Body of pancreas (tissue), 4 donors: ENCODE measurements around the gene FREY1. TPM values are rescaled to one million over a fixed set of nuclear protein-coding genes. Genes with fewer than 3 reads are reported as not detected.
"Not testable (repeated sequence)": the region's sequence is repeated elsewhere in the genome, so short reads cannot be mapped to it uniquely, and the experiment has no call there.

ENCODE experiments used
- ATAC-seq: fragments of 150-250 bp; one replicate; pipeline ENCODE4 v1.9.1; 2016
- DNase-seq, 4 donors: peaks; one replicate each; pipeline ENCODE4 v3.0.0-alpha.2; 2019
- H3K27ac ChIP-seq, 4 donors: fragments of 200-600 bp; sonication (generic); 1 replicate in 3 of 4; 2 replicates in 1 of 4; pipeline versions ENCODE4 v1.5.1 to v1.6.1; 2016 to 2019; ENCODE audit warnings: mild to moderate bottlenecking in 1 of 4, mixed read lengths in 1 of 4, moderate library complexity in 1 of 4
- H3K27me3 ChIP-seq, 2 donors: fragments of 200-600 bp; sonication (generic); one replicate each; pipeline ENCODE4 v1.6.0; 2016; ENCODE audit warnings: mild to moderate bottlenecking in 1 of 2
- H3K36me3 ChIP-seq, 2 donors: fragments of 200-600 bp; sonication (generic); replicated peaks in 1 of 2; 2 replicates each; pipeline ENCODE4 v1.5.1; 2016; ENCODE audit warnings: low read depth in 2 of 2; ENCODE audit not compliant: insufficient read depth in 1 of 2
- H3K4me1 ChIP-seq: fragments of 200-600 bp; sonication (generic); one replicate; pipeline ENCODE4 v1.6.0; 2016
- H3K4me3 ChIP-seq, 2 donors: fragments of 200-600 bp; sonication (generic); 1 replicate in 1 of 2; 2 replicates in 1 of 2; pipeline ENCODE4 v1.5.1; 2016 to 2019
- H3K9me3 ChIP-seq, 3 donors: fragments of 200-600 bp; sonication (generic); 1 replicate in 2 of 3; 2 replicates in 1 of 3; pipeline ENCODE4 v1.5.1; 2016
- CTCF ChIP-seq, 7 experiments: fragments of 450-650 bp in 4 of 7; fragments of 200-600 bp in 3 of 7; sonication (generic) in 3 of 7; IDR thresholded peaks; one replicate each; pipeline ENCODE4 v1.5.1; 2016 to 2019; ENCODE audit warnings: antibody characterized with exemption in 7 of 7
- POLR2A ChIP-seq, 3 donors: fragments of 450-650 bp; IDR thresholded peaks; one replicate each; pipeline ENCODE4 v1.6.1; 2016; ENCODE audit warnings: antibody characterized with exemption in 3 of 3, mild to moderate bottlenecking in 2 of 3
- WGBS, 2 donors: methylation state at CpG; one replicate each; pipeline ENCODE4 v1.1.5; 2017; 5-methylcytosine and 5-hydroxymethylcytosine counted together
- intact Hi-C: fragments of 100-400 bp; cut with DNase I; formaldehyde crosslinking; loops from one replicate; pipeline ENCODE4 v1.15.1; 2023
- total RNA-seq, 2 donors: library from RNA; depleted of rRNA; stranded (reverse); fragments of >200 nt; gene quantifications; one replicate each; pipeline ENCODE4 v1.1.0, GENCODE V29; 2016

FREY1 gene
- total RNA-seq, 2 donors from 2014 or later: 2.3 to 8.2 TPM

- peak; percentile 41 for ATAC-seq
- H3K27ac ChIP-seq: peak overlapping the region; percentile 86 to 93 (median 88)
- WGBS, 2 donors: 1 to 2% methylated on average over 14 to 25 of the region's 59 CpGs
- H3K36me3 ChIP-seq, H3K9me3 ChIP-seq, DNase-seq, intact Hi-C loops, H3K27me3 ChIP-seq: not testable (repeated sequence)
- peak in 1 of 3 donors; percentile 41 for TF ChIP-seq POLR2A (IDR thresholded peaks at IDR 0.05)
- H3K4me3 ChIP-seq: peak overlapping the region in 1 of 2 donors; percentile 17
- peaks cover 62% of the 10 kb centered on the region for H3K4me1 ChIP-seq
Observed at GRCh38 chr11:45900175-45900800, 6.8 kb downstream of the FREY1 start.

GRCh38 chr11:45899448-45900174 is 7.5 kb downstream of the FREY1 start:
- peak overlapping the region; percentile 86 to 93 (median 88) for H3K27ac ChIP-seq
- ATAC-seq (peak; percentile 87), DNase-seq (peak; percentile 93 to 95 (median 94))
- H3K36me3 ChIP-seq: no peaks in the 10 kb centered on the region
- H3K9me3 ChIP-seq: no peaks in the 10 kb centered on the region
- 1% methylated on average over 28 to 31 of the region's 62 CpGs for WGBS, 2 donors
- peaks cover 55% of the 10 kb centered on the region for H3K4me1 ChIP-seq
- TF ChIP-seq POLR2A (IDR thresholded peaks at IDR 0.05): peak; percentile 50 to 56 (median 53)
- TF ChIP-seq CTCF (IDR thresholded peaks at IDR 0.05): no peak
- H3K27me3 ChIP-seq: no peaks in the 10 kb centered on the region
- intact Hi-C loops: no loop called here
- H3K4me3 ChIP-seq: peak overlapping the region in 1 of 2 donors; percentile 17

GRCh38 chr11:45899086-45899447 is 8.0 kb downstream of the FREY1 start:
- Histone ChIP-seq H3K9me3 (no peaks in the 10 kb centered on the region), H3K27ac (peak overlapping the region; percentile 86 to 93 (median 88)), H3K36me3 (no peaks in the 10 kb centered on the region), H3K4me1 (peaks cover 49% of the 10 kb centered on the region), H3K4me3 (no peak overlapping the region), H3K27me3 (no peaks in the 10 kb centered on the region)
- intact Hi-C loops: no loop called here
- ATAC-seq (no peak), DNase-seq (no peak)
- 32 to 52% methylated on average over 2 to 3 of the region's 3 CpGs for WGBS, 2 donors
- no peak for TF ChIP-seq CTCF (IDR thresholded peaks at IDR 0.05)
- no peak for TF ChIP-seq POLR2A (IDR thresholded peaks at IDR 0.05)

- intact Hi-C loops: no loop called here
- DNase-seq: no peak
- WGBS, 2 donors: 89 to 94% methylated on average over 6 of the region's 6 CpGs
- TF ChIP-seq POLR2A (IDR thresholded peaks at IDR 0.05) (no peak), CTCF (IDR thresholded peaks at IDR 0.05) (no peak)
- no peaks in the 10 kb centered on the region for H3K9me3 ChIP-seq
- no peak for ATAC-seq
- H3K27me3 ChIP-seq: no peaks in the 10 kb centered on the region
- H3K36me3 ChIP-seq: no peaks in the 10 kb centered on the region
- H3K4me3 ChIP-seq: no peak overlapping the region
- peaks cover 41% of the 10 kb centered on the region for H3K4me1 ChIP-seq
- no peak overlapping the region for H3K27ac ChIP-seq
Observed at GRCh38 chr11:45897556-45897955, 9.5 kb downstream of the FREY1 start.

- DNase-seq (peak in 3 of 4 donors; percentile 43 to 57 (median 53)), ATAC-seq (no peak)
- Histone ChIP-seq H3K9me3 (no peaks in the 10 kb centered on the region), H3K27ac (no peak overlapping the region), H3K27me3 (no peaks in the 10 kb centered on the region), H3K36me3 (no peaks in the 10 kb centered on the region), H3K4me1 (peaks cover 35% of the 10 kb centered on the region), H3K4me3 (no peak overlapping the region)
- 19% methylated on average over 19 of the region's 19 CpGs; no CpG with 5 or more reads in 1 of the 2 donors for WGBS, 2 donors
- intact Hi-C loops: no loop called here
- TF ChIP-seq CTCF (IDR thresholded peaks at IDR 0.05): no peak
- TF ChIP-seq POLR2A (IDR thresholded peaks at IDR 0.05): no peak
Observed at GRCh38 chr11:45896422-45896984, 10.6 kb downstream of the FREY1 start.
